ENCODE measurements around the gene GSC.
"Not testable (repeated sequence)": the region's sequence is repeated elsewhere in the genome, so short reads cannot be mapped to it uniquely, and the experiment has no call there.

The GSC gene

GRCh38 chr14:94769391-94770250, at the start of gene GSC:
GSC (minus strand) TSS chr14:94770113; CDS start chr14:94770015, 98 bp downstream.
- DNase-seq (ENCODE audit: low spot score), result peak; percentile 85

GRCh38 chr14:94819531-94819930, 49.6 kb upstream of the GSC start:
- no peak for DNase-seq (ENCODE audit: low spot score)

- DNase-seq (ENCODE audit: low spot score), result no peak
Measured at GRCh38 chr14:94816113-94816512, 46.2 kb upstream of the GSC start.

- DNase-seq (ENCODE audit: low spot score), result no peak
Measured at GRCh38 chr14:94805680-94806288, 35.9 kb upstream of the GSC start.

- DNase-seq (ENCODE audit: low spot score), result no peak
Measured at GRCh38 chr14:94801225-94801624, 31.3 kb upstream of the GSC start.

GRCh38 chr14:94800764-94801163, 30.9 kb upstream of the GSC start:
- not testable (repeated sequence) for DNase-seq (ENCODE audit: low spot score)

GRCh38 chr14:94797887-94798286, 28.0 kb upstream of the GSC start:
- no peak for DNase-seq (ENCODE audit: low spot score)

GRCh38 chr14:94796278-94796677, 26.4 kb upstream of the GSC start:
- DNase-seq (ENCODE audit: low spot score), result no peak

- no peak for DNase-seq (ENCODE audit: low spot score)
Measured at GRCh38 chr14:94795372-94795771, 25.5 kb upstream of the GSC start.

- no peak for DNase-seq (ENCODE audit: low spot score)
Measured at GRCh38 chr14:94793901-94794300, 24.0 kb upstream of the GSC start.

GRCh38 chr14:94787655-94788054, 17.7 kb upstream of the GSC start:
- no peak for DNase-seq (ENCODE audit: low spot score)

- DNase-seq (ENCODE audit: low spot score), result no peak
Measured at GRCh38 chr14:94787092-94787491, 17.2 kb upstream of the GSC start.

GRCh38 chr14:94780536-94781399, 10.9 kb upstream of the GSC start:
- no peak for DNase-seq (ENCODE audit: low spot score)

GRCh38 chr14:94779713-94780112, 9.8 kb upstream of the GSC start:
- DNase-seq (ENCODE audit: low spot score), result peak; percentile 44

GRCh38 chr14:94775871-94776210, 5.9 kb upstream of the GSC start:
- DNase-seq (ENCODE audit: low spot score), result no peak

GRCh38 chr14:94775091-94775870, 5.4 kb upstream of the GSC start:
- DNase-seq (ENCODE audit: low spot score), result no peak

GRCh38 chr14:94774344-94775090, 4.6 kb upstream of the GSC start:
- no peak for DNase-seq (ENCODE audit: low spot score)

- no peak for DNase-seq (ENCODE audit: low spot score)
Measured at GRCh38 chr14:94773655-94774343, 3.9 kb upstream of the GSC start.

GRCh38 chr14:94773061-94773648, 3.2 kb upstream of the GSC start:
- no peak for DNase-seq (ENCODE audit: low spot score)

- DNase-seq (ENCODE audit: low spot score), result no peak
Measured at GRCh38 chr14:94772548-94772947, 2.6 kb upstream of the GSC start.
